Adrenal gland (tissue), 12 donors: ENCODE results near the gene OXSR1. TPM values are rescaled to one million over a fixed set of nuclear protein-coding genes. Genes with fewer than 3 reads are reported as not detected.

Source experiments
- DNase-seq, 7 donors: peaks; one replicate each; pipeline ENCODE4 v3.0.0-alpha.2; 2019 to 2020
- H3K27ac ChIP-seq, 5 donors: fragments of 200-600 bp; sonication (generic) in 4 of 5; 1 replicate in 3 of 5; 2 replicates in 2 of 5; pipeline versions ENCODE4 v1.5.1 to v1.8.0; 2016 to 2020; ENCODE audit warnings: mild to moderate bottlenecking in 1 of 5
- H3K27me3 ChIP-seq: fragments of 200-600 bp; 2 replicates; pipeline ENCODE4 v1.8.0; 2021
- H3K36me3 ChIP-seq, 2 donors: fragments of 200-600 bp; replicated peaks in 1 of 2; 1 replicate in 1 of 2; 2 replicates in 1 of 2; pipeline versions ENCODE4 v1.5.1 to v1.8.0; 2018 to 2022
- H3K4me1 ChIP-seq, 2 donors: fragments of 200-600 bp; replicated peaks in 1 of 2; 1 replicate in 1 of 2; 2 replicates in 1 of 2; pipeline versions ENCODE4 v1.5.1 to v1.8.0; 2018 to 2021
- H3K4me3 ChIP-seq, 4 donors: fragments of 200-600 bp; sonication (generic) in 3 of 4; one replicate each; pipeline ENCODE4 v1.5.1; 2016 to 2018
- H3K9me3 ChIP-seq, 3 donors: fragments of 200-600 bp; sonication (generic) in 1 of 3; replicated peaks in 1 of 3; 1 replicate in 2 of 3; 2 replicates in 1 of 3; pipeline versions ENCODE4 v1.5.1 to v1.8.0; 2016 to 2021
- CTCF ChIP-seq, 6 experiments: fragments of 450-650 bp in 4 of 6; fragments of 200-600 bp in 2 of 6; sonication (generic) in 1 of 6; IDR thresholded peaks; 1 replicate in 5 of 6; 2 replicates in 1 of 6; pipeline versions ENCODE4 v1.5.1 to v1.8.0; 2016 to 2021; ENCODE audit warnings: antibody characterized with exemption in 6 of 6, mild to moderate bottlenecking in 2 of 6, moderate library complexity in 1 of 6
- POLR2A ChIP-seq, 2 donors: fragments of 450-650 bp; IDR thresholded peaks; one replicate each; pipeline ENCODE4 v1.6.1; 2017; ENCODE audit warnings: antibody characterized with exemption in 2 of 2, mild to moderate bottlenecking in 2 of 2, moderate library complexity in 1 of 2
- WGBS, 4 donors: extraction: QIAGEN DNeasy Blood & Tissue Kit in 2 of 4; methylation state at CpG; one replicate each; pipeline versions ENCODE4 v1.1.5 to v1.1.7; 2013 to 2017; 5-methylcytosine and 5-hydroxymethylcytosine counted together
- intact Hi-C, 2 donors: fragments of 100-400 bp; cut with DNase I; formaldehyde crosslinking; loops; one replicate each; pipeline versions ENCODE4 v1.14.1 to v1.15.0; 2022 to 2023
- polyA plus RNA-seq, 3 donors: library from polyadenylated mRNA; stranded (reverse); fragments of 200-250 nt in 2 of 3; fragments of 350-450 nt in 1 of 3; fragmentation: Illumina TruSeq in 1 of 3; extraction: RNeasy Lipid Tissue Mini Kit (QIAGEN cat#74804) in 1 of 3; gene quantifications; one replicate each; pipeline ENCODE4 v1.2.3, GENCODE V29; 2013 to 2014
- total RNA-seq, 9 donors: library from RNA; depleted of rRNA in 4 of 9; stranded (reverse); fragments of >200 nt in 4 of 9; fragments of 120-200 nt in 1 of 9; fragmentation: NEBNext Ultra II Directional in 1 of 9; extraction: Animal tissue kit (Norgen Biotek cat#: 25700) in 1 of 9; gene quantifications; one replicate each; pipeline versions ENCODE4 v1.1.0 to v1.2.4, GENCODE V29; 2013 to 2023
- donor health status: healthy with polysubstance abuse.
- donor health status: Bipolar disorder and iron deficiency.
- donor health status: DM: yes; HTN: yes; CAD: no.
- donor health status: DM: no; HTN: no; CAD: no.
- donor health status: DM: no; HTN: no; CAD: no.
- donor health status: DM: yes; HTN: yes; CAD: no.

The OXSR1 gene
- total and polyA plus RNA-seq, 12 donors = 14.8 to 47.5 (median 29.3) TPM

DNA sequence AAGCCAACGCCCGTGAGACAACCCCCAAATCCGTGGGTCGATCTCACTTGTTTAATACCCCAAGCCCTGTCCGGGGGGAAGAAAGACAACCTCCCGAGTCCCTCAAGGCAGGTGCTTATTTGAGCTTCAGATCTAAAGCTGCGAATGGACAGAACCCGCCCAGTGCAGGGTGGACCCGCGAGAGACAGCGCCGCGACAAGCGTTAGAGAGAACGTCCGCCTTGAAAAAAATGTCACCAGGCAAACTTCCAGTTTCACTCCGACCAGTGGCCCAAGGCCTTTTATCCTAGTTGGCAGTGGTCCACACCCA, 740 bp upstream of the OXSR1 start:
- Histone ChIP-seq H3K4me1 (peaks cover 10 to 38% of the 10 kb centered on the region in 2 donors), H3K4me3 (peak overlapping the region in 3 of 4 donors; percentile 13 to 73 (median 51)), H3K36me3 (no peaks in the 10 kb centered on the region), H3K27ac (peak overlapping the region; percentile 48 to 99 (median 92)), H3K27me3 (no peaks in the 10 kb centered on the region), H3K9me3 (no peaks in the 10 kb centered on the region)
- TF ChIP-seq CTCF (IDR thresholded peaks at IDR 0.05) (peak in 1 of 6 experiments; percentile 15), POLR2A (IDR thresholded peaks at IDR 0.05) (peak; percentile 45 to 46)
- intact Hi-C loops = no loop called here
- WGBS, 4 donors = 2 to 11% (median 3%) methylated on average over 7 to 17 of the region's 17 CpGs
- DNase-seq = no peak

- intact Hi-C loops = no loop called here
- TF ChIP-seq CTCF (IDR thresholded peaks at IDR 0.05) (no peak), POLR2A (IDR thresholded peaks at IDR 0.05) (no peak)
- DNase-seq = peak; percentile 71 to 82 (median 77)
- Histone ChIP-seq H3K36me3 (no peaks in the 10 kb centered on the region), H3K4me3 (peak overlapping the region; percentile 41 to 99 (median 74)), H3K27me3 (no peaks in the 10 kb centered on the region), H3K9me3 (no peaks in the 10 kb centered on the region), H3K27ac (peak overlapping the region; percentile 83 to 99 (median 96)), H3K4me1 (peaks cover 10 to 38% of the 10 kb centered on the region in 2 donors)
- 1 to 2% (median 1%) methylated on average over 25 to 62 of the region's 62 CpGs for WGBS, 4 donors
Measured at GRCh38 chr3:38165722-38166387, 518 bp downstream of the OXSR1 start.

- no peak for DNase-seq
- WGBS, 4 donors = 89 to 92% (median 91%) methylated on average over 4 of the region's 4 CpGs
- Histone ChIP-seq H3K27me3 (no peaks in the 10 kb centered on the region), H3K9me3 (no peaks in the 10 kb centered on the region), H3K27ac (no peak overlapping the region), H3K36me3 (no peaks in the 10 kb centered on the region), H3K4me3 (no peak overlapping the region), H3K4me1 (peaks cover 10 to 38% of the 10 kb centered on the region in 2 donors)
- TF ChIP-seq POLR2A (IDR thresholded peaks at IDR 0.05) = no peak
- TF ChIP-seq CTCF (IDR thresholded peaks at IDR 0.05) = no peak
- intact Hi-C loops = no loop called here
Measured at GRCh38 chr3:38167591-38167990, 2.3 kb downstream of the OXSR1 start.

DNA sequence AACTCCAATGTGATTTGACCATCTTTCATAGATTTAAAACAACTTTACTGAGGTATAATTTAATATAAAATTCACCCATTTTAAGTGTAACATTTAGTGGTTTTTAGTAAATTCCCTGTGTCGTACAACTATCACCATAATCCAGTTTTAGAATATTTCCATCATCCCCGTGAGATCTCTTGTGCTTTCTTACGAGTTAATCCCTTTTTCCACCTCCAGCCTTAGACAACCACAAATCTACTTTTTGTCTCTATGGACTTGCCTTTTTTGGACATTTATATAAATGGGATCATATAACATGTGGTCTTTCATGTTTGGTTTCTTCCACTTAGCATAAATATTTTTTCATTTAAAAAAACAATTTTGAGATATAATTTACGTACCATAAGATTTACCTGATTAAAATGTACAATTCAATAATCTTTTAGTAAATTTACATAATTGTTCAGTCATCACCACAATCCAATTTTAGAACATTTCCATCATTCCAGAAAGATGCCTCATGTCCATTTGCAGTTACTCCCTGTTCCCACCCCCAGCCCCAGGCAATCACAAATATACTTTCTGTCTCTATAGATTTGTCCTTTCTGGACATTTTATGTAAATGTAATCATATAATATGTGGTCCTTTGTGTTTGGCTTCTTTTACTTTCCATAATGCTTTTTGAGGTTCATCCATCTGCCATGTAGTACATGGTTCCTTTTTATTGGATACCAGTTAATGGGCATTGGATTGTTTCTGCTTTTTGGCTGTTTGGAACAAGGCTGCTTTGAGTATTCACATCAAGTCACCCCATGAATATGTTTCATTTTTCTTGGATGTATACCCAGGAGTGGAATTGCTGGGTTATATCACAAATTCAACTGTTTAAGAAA, 3.1 kb downstream of the OXSR1 start:
- H3K27ac ChIP-seq = no peak overlapping the region
- WGBS, 4 donors = 91 to 97% (median 96%) methylated on average over 4 of the region's 4 CpGs
- no peaks in the 10 kb centered on the region for H3K9me3 ChIP-seq
- TF ChIP-seq POLR2A (IDR thresholded peaks at IDR 0.05) (no peak), CTCF (IDR thresholded peaks at IDR 0.05) (no peak)
- H3K4me3 ChIP-seq = no peak overlapping the region
- no peaks in the 10 kb centered on the region for H3K36me3 ChIP-seq
- peaks cover 10 to 46% of the 10 kb centered on the region in 2 donors for H3K4me1 ChIP-seq
- intact Hi-C loops = no loop called here
- no peaks in the 10 kb centered on the region for H3K27me3 ChIP-seq
- DNase-seq = no peak
